GM20431 (cell line): ENCODE data around the gene SLC5A5.

ENCODE experiments used
- in situ Hi-C: fragments of 300-500 bp; cut with MseI, MboI; formaldehyde crosslinking; loops from one replicate; pipeline ENCODE4 v1.15.0; 2020; ENCODE audit warnings: low sequenced_read_pairs; ENCODE audit not compliant: unreplicated experiment

SLC5A5 gene

GRCh38 chr19:17871878-17872250, at the start of gene SLC5A5:
Gene SLC5A5, plus strand, starts transcription at chr19:17871945. Its CDS starts 375 bp downstream, at chr19:17872320.
- in situ Hi-C loops = no loop called here

GRCh38 chr19:17824339-17824738, 47.4 kb upstream of the SLC5A5 start:
- in situ Hi-C loops = no loop called here

- in situ Hi-C loops = no loop called here
Measured at GRCh38 chr19:17826508-17827056, 45.2 kb upstream of the SLC5A5 start.

GRCh38 chr19:17829855-17830566, 41.7 kb upstream of the SLC5A5 start:
- in situ Hi-C loops = no loop called here

- in situ Hi-C loops = no loop called here
Measured at GRCh38 chr19:17830567-17831418, 41.0 kb upstream of the SLC5A5 start.

- in situ Hi-C loops = no loop called here
Measured at GRCh38 chr19:17831419-17831888, 40.3 kb upstream of the SLC5A5 start.

GRCh38 chr19:17832443-17833208, 39.1 kb upstream of the SLC5A5 start:
- in situ Hi-C loops = no loop called here

GRCh38 chr19:17834350-17835181, 37.2 kb upstream of the SLC5A5 start:
- in situ Hi-C loops = no loop called here

- in situ Hi-C loops = no loop called here
Measured at GRCh38 chr19:17835182-17836006, 36.4 kb upstream of the SLC5A5 start.

GRCh38 chr19:17836530-17836929, 35.2 kb upstream of the SLC5A5 start:
- in situ Hi-C loops = no loop called here

- in situ Hi-C loops = no loop called here
Measured at GRCh38 chr19:17837972-17838371, 33.8 kb upstream of the SLC5A5 start.

- in situ Hi-C loops = no loop called here
Measured at GRCh38 chr19:17840019-17840418, 31.7 kb upstream of the SLC5A5 start.

- in situ Hi-C loops = no loop called here
Measured at GRCh38 chr19:17841371-17841809, 30.4 kb upstream of the SLC5A5 start.

GRCh38 chr19:17841810-17842662, 29.7 kb upstream of the SLC5A5 start:
- in situ Hi-C loops = no loop called here

GRCh38 chr19:17842663-17843291, 29.0 kb upstream of the SLC5A5 start:
- in situ Hi-C loops = no loop called here

GRCh38 chr19:17843292-17843827, 28.4 kb upstream of the SLC5A5 start:
- in situ Hi-C loops = no loop called here

GRCh38 chr19:17843908-17844490, 27.7 kb upstream of the SLC5A5 start:
- in situ Hi-C loops = no loop called here
